NT2/D1 (cell line): ENCODE data around the gene FAM9C.
"Not testable (repeated sequence)": the region's sequence is repeated elsewhere in the genome, so short reads cannot be mapped to it uniquely, and the experiment has no call there.

Experiments used
- DNase-seq: peaks from one replicate; pipeline ENCODE4 v3.0.0-alpha.2; 2011; ENCODE audit warnings: low read depth, low spot score
- H3K27me3 ChIP-seq: 2 replicates; pipeline ENCODE4 v1.6.0; 2011; ENCODE audit warnings: mild to moderate bottlenecking; ENCODE audit not compliant: insufficient read length, insufficient read depth
- H3K36me3 ChIP-seq: 2 replicates; pipeline ENCODE4 v1.6.1; 2011; ENCODE audit warnings: mild to moderate bottlenecking, low read length, mixed read lengths; ENCODE audit not compliant: insufficient read depth, insufficient read length
- H3K4me1 ChIP-seq: 2 replicates; pipeline ENCODE4 v1.5.1; 2011; ENCODE audit not compliant: insufficient read depth, insufficient read length
- H3K4me3 ChIP-seq: 2 replicates; pipeline ENCODE4 v1.5.1; 2011; ENCODE audit warnings: low read depth; ENCODE audit not compliant: insufficient read length
- H3K9ac ChIP-seq: 2 replicates; pipeline ENCODE4 v1.6.0; 2011; ENCODE audit warnings: low read depth; ENCODE audit not compliant: insufficient read length
- H3K9me3 ChIP-seq: 2 replicates; pipeline ENCODE4 v1.5.1; 2011; ENCODE audit warnings: mild to moderate bottlenecking, low read length; ENCODE audit not compliant: insufficient read depth
- SUZ12 ChIP-seq: IDR thresholded peaks from 2 replicates; pipeline ENCODE4 v1.6.1; 2011; ENCODE audit not compliant: insufficient read length, insufficient read depth; ENCODE audit errors: extremely low read depth
- YY1 ChIP-seq: IDR thresholded peaks from 2 replicates; pipeline ENCODE4 v1.6.1; 2011; ENCODE audit not compliant: insufficient read length, insufficient read depth
- ZNF274 ChIP-seq: IDR thresholded peaks from 2 replicates; pipeline ENCODE4 v1.6.1; 2011; ENCODE audit warnings: mild to moderate bottlenecking, low read depth, low read length

FAM9C gene

GRCh38 chrX:13069771-13070416 is 25.5 kb upstream of the FAM9C start:
- no peak for TF ChIP-seq YY1
- no peak for TF ChIP-seq SUZ12
- TF ChIP-seq ZNF274, result no peak
- Histone ChIP-seq H3K4me3 (no peak overlapping the region), H3K9me3 (peaks cover 6% of the 10 kb centered on the region), H3K9ac (no peak overlapping the region), H3K4me1 (no peaks in the 10 kb centered on the region), H3K27me3 (no peaks in the 10 kb centered on the region), H3K36me3 (no peaks in the 10 kb centered on the region)
- DNase-seq, result no peak

- DNase-seq, result no peak
- H3K4me3 ChIP-seq, result no peak overlapping the region
- no peak for TF ChIP-seq SUZ12
- TF ChIP-seq YY1, result no peak
- no peak for TF ChIP-seq ZNF274
- H3K36me3 ChIP-seq, result no peaks in the 10 kb centered on the region
- H3K27me3 ChIP-seq, result no peaks in the 10 kb centered on the region
- H3K9ac ChIP-seq, result no peak overlapping the region
- no peaks in the 10 kb centered on the region for H3K4me1 ChIP-seq
- peaks cover 6% of the 10 kb centered on the region for H3K9me3 ChIP-seq
Measured at GRCh38 chrX:13068651-13069050, 24.2 kb upstream of the FAM9C start.

- Histone ChIP-seq H3K9me3 (peaks cover 11% of the 10 kb centered on the region), H3K36me3 (no peaks in the 10 kb centered on the region), H3K27me3 (no peaks in the 10 kb centered on the region), H3K9ac (no peak overlapping the region), H3K4me1 (no peaks in the 10 kb centered on the region), H3K4me3 (no peak overlapping the region)
- DNase-seq, result no peak
- TF ChIP-seq YY1 (no peak), SUZ12 (no peak), ZNF274 (no peak)
Measured at GRCh38 chrX:13067773-13068172, 23.4 kb upstream of the FAM9C start.

- H3K4me1 ChIP-seq, result no peaks in the 10 kb centered on the region
- DNase-seq, result no peak
- H3K4me3 ChIP-seq, result no peak overlapping the region
- H3K36me3 ChIP-seq, result no peaks in the 10 kb centered on the region
- H3K27me3 ChIP-seq, result no peaks in the 10 kb centered on the region
- peaks cover 22% of the 10 kb centered on the region for H3K9me3 ChIP-seq
- H3K9ac ChIP-seq, result no peak overlapping the region
- no peak for TF ChIP-seq YY1
- no peak for TF ChIP-seq ZNF274
- no peak for TF ChIP-seq SUZ12
Measured at GRCh38 chrX:13066391-13066790, 22.0 kb upstream of the FAM9C start.

- Histone ChIP-seq H3K27me3 (no peaks in the 10 kb centered on the region), H3K9ac (no peak overlapping the region), H3K36me3 (no peaks in the 10 kb centered on the region), H3K4me1 (peaks cover 1% of the 10 kb centered on the region), H3K4me3 (no peak overlapping the region), H3K9me3 (peaks cover 34% of the 10 kb centered on the region)
- DNase-seq, result no peak
- no peak for TF ChIP-seq ZNF274
- TF ChIP-seq YY1, result no peak
- no peak for TF ChIP-seq SUZ12
Measured at GRCh38 chrX:13064599-13065143, 20.3 kb upstream of the FAM9C start.

GRCh38 chrX:13063124-13063523 is 18.7 kb upstream of the FAM9C start:
- H3K9me3 ChIP-seq, result peaks cover 28% of the 10 kb centered on the region
- not testable (repeated sequence) for H3K4me1 ChIP-seq, H3K4me3 ChIP-seq, H3K36me3 ChIP-seq, H3K27me3 ChIP-seq, DNase-seq, H3K9ac ChIP-seq

GRCh38 chrX:13062331-13062730 is 17.9 kb upstream of the FAM9C start:
- H3K4me1 ChIP-seq, DNase-seq, H3K4me3 ChIP-seq, H3K9ac ChIP-seq, H3K27me3 ChIP-seq, H3K36me3 ChIP-seq: not testable (repeated sequence)
- H3K9me3 ChIP-seq, result peaks cover 28% of the 10 kb centered on the region

- not testable (repeated sequence) for H3K36me3 ChIP-seq, H3K4me3 ChIP-seq, H3K27me3 ChIP-seq, H3K9ac ChIP-seq, DNase-seq, H3K4me1 ChIP-seq
- peaks cover 28% of the 10 kb centered on the region for H3K9me3 ChIP-seq
Measured at GRCh38 chrX:13061215-13061708, 16.8 kb upstream of the FAM9C start.
